ENCODE results near the gene EXOC6B. TPM values are rescaled to one million over a fixed set of nuclear protein-coding genes. Genes with fewer than 3 reads are reported as not detected.
A peak's percentile ranks its signal among the peaks of the same experiment; 100 is the strongest.

EXOC6B gene
- total RNA-seq, 1 experiment from 2014 or later = 40.1 TPM

DNA sequence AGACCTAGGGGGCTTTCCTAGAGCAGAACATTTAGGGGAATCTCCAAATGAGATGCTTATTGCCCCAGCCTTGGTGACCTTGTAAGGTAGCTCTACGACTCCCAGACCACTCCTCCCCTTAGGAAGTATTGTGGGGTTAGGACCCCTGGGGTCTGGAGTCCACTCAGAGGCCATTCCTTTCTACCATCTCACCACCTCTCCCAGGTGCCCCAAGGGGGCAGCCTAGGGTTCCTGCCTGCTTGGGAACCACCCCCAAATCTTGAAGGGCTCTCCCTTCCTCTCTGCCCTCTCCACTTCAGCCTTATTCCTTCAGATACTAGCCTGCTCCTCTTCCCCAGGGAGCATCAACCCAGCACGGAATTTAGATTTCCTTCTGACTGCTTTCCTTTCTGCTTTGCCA is 17.5 kb upstream of the EXOC6B start:
- Histone ChIP-seq H3K18ac (ENCODE audit: insufficient read length, low read depth, low read length) (no peak overlapping the region), H4K91ac (ENCODE audit: insufficient read length, low read depth, low read length) (no peak overlapping the region), H3K27me3 (ENCODE audit: insufficient read depth, low read length) (no peaks in the 10 kb centered on the region), H3K23ac (ENCODE audit: insufficient read length, low read depth, low read length) (no peak overlapping the region), H3K79me2 (ENCODE audit: insufficient read depth, low read length) (no peaks in the 10 kb centered on the region), H2BK20ac (ENCODE audit: low read depth, low read length, poor library complexity, severe bottlenecking) (no peak overlapping the region), H3K56ac (ENCODE audit: insufficient read length, low read depth, low read length) (no peak overlapping the region), H3K23me2 (ENCODE audit: insufficient read length, low read depth, low read length, poor library complexity, severe bottlenecking) (no peaks in the 10 kb centered on the region), H3K4me1 (ENCODE audit: insufficient read depth, low read length) (no peaks in the 10 kb centered on the region; the same call in 1 of the 2 replicates), H2AK5ac (ENCODE audit: insufficient read length, low read length) (no peak overlapping the region), H2BK15ac (ENCODE audit: low read depth, low read length) (no peak overlapping the region), H3T11ph (ENCODE audit: low read length) (no peak overlapping the region), H2BK5ac (ENCODE audit: insufficient read length, low read length) (no peak overlapping the region), H4K8ac (replicated peaks; ENCODE audit: insufficient read length, low read depth, low read length) (no peak overlapping the region), H3K9me3 (ENCODE audit: control insufficient read depth, low read depth, low read length) (no peaks in the 10 kb centered on the region), H3K79me1 (ENCODE audit: insufficient read depth, low read depth, low read length, poor library complexity, severe bottlenecking) (no peaks in the 10 kb centered on the region), H2BK120ac (ENCODE audit: low read depth, low read length, poor library complexity, severe bottlenecking) (no peak overlapping the region), H4K20me1 (ENCODE audit: control insufficient read depth, insufficient read depth, insufficient read length) (no peaks in the 10 kb centered on the region), H4K5ac (ENCODE audit: insufficient read length, low read depth, low read length) (no peak overlapping the region), H3K4me2 (ENCODE audit: insufficient read depth, insufficient read length, low read length) (no peak overlapping the region), H3K9ac (ENCODE audit: extremely low read depth, insufficient read length, low read length) (no peak overlapping the region), H3K14ac (ENCODE audit: insufficient read depth, low read length) (no peak overlapping the region), H3K27ac (ENCODE audit: insufficient read length, low read depth, low read length) (no peak overlapping the region), H2BK12ac (ENCODE audit: insufficient read length, low read depth, low read length) (no peak overlapping the region), H3K4ac (ENCODE audit: low read depth, low read length) (no peak overlapping the region), H2AFZ (ENCODE audit: low read length) (no peak overlapping the region)
- no CpG with 5 or more reads among the region's 2 CpGs for WGBS (ENCODE audit: extremely low coverage, insufficient read length, low lambda C conversion rate)
- no peak for DNase-seq
- Mint-ChIP-seq H3K36me3 (ENCODE audit: insufficient read depth in 1 of 3, low read depth in 3 of 3) (no peaks in the 10 kb centered on the region), H3K4me1 (peaks cover 9% of the 10 kb centered on the region in 2 experiments), H3K27ac (no peak overlapping the region), H3K9me3 (no peaks in the 10 kb centered on the region), H3K27me3 (ENCODE audit: low read depth) (no peaks in the 10 kb centered on the region), H3K4me3 (no peak overlapping the region)
- TF ChIP-seq, protein P1, sequence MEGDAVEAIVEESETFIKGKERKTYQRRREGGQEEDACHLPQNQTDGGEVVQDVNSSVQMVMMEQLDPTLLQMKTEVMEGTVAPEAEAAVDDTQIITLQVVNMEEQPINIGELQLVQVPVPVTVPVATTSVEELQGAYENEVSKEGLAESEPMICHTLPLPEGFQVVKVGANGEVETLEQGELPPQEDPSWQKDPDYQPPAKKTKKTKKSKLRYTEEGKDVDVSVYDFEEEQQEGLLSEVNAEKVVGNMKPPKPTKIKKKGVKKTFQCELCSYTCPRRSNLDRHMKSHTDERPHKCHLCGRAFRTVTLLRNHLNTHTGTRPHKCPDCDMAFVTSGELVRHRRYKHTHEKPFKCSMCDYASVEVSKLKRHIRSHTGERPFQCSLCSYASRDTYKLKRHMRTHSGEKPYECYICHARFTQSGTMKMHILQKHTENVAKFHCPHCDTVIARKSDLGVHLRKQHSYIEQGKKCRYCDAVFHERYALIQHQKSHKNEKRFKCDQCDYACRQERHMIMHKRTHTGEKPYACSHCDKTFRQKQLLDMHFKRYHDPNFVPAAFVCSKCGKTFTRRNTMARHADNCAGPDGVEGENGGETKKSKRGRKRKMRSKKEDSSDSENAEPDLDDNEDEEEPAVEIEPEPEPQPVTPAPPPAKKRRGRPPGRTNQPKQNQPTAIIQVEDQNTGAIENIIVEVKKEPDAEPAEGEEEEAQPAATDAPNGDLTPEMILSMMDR (conservative IDR thresholded peaks at IDR 0.05) = peak; percentile 44
